Ectodermal cell (in vitro differentiated cells): ENCODE results near the gene SND1.

Source experiments
- H3K27ac ChIP-seq: 2 replicates; pipeline ENCODE4 v1.7.0; 2013; ENCODE audit warnings: mild to moderate bottlenecking, low read depth, low read length; ENCODE audit not compliant: insufficient read depth, poor library complexity, severe bottlenecking
- H3K27me3 ChIP-seq: 2 replicates; pipeline ENCODE4 v1.7.0; 2013; ENCODE audit warnings: mild to moderate bottlenecking, low read length; ENCODE audit not compliant: insufficient read depth, control insufficient read depth, poor library complexity, severe bottlenecking
- H3K36me3 ChIP-seq: one replicate; pipeline ENCODE4 v1.7.0; 2013; ENCODE audit warnings: low read length; ENCODE audit not compliant: control insufficient read depth, insufficient read depth
- H3K4me1 ChIP-seq: one replicate; pipeline ENCODE4 v1.7.0; 2013; ENCODE audit warnings: low read length; ENCODE audit not compliant: control insufficient read depth, insufficient read depth
- H3K4me3 ChIP-seq: 2 replicates; pipeline ENCODE4 v1.7.0; 2013; ENCODE audit warnings: low read depth, low read length, control low read depth; ENCODE audit not compliant: insufficient read depth
- H3K9me3 ChIP-seq: 2 replicates; pipeline ENCODE4 v1.7.0; 2013; ENCODE audit warnings: mild to moderate bottlenecking, low read length, moderate library complexity; ENCODE audit not compliant: control insufficient read depth
- WGBS, 2 experiments: methylation state at CpG; one replicate each; pipeline ENCODE4 v1.1.7; 2013; ENCODE audit warnings: missing lambda C conversion rate in 2 of 2; 5-methylcytosine and 5-hydroxymethylcytosine counted together

Gene SND1

GRCh38 chr7:128066395-128066794 lies 414.4 kb downstream of the SND1 start:
- no peak overlapping the region for H3K4me3 ChIP-seq
- H3K27me3 ChIP-seq: no peaks in the 10 kb centered on the region
- no peaks in the 10 kb centered on the region for H3K9me3 ChIP-seq
- H3K27ac ChIP-seq: no peak overlapping the region
- WGBS, 2 experiments: 93 to 94% methylated on average over 10 of the region's 10 CpGs
- H3K4me1 ChIP-seq: peaks cover 15% of the 10 kb centered on the region
- H3K36me3 ChIP-seq: no peaks in the 10 kb centered on the region

GRCh38 chr7:128066858-128067257 lies 414.9 kb downstream of the SND1 start:
- H3K27ac ChIP-seq: no peak overlapping the region
- H3K9me3 ChIP-seq: no peaks in the 10 kb centered on the region
- peaks cover 11% of the 10 kb centered on the region for H3K4me1 ChIP-seq
- H3K4me3 ChIP-seq: no peak overlapping the region
- H3K36me3 ChIP-seq: no peaks in the 10 kb centered on the region
- 70 to 74% methylated on average over 5 of the region's 5 CpGs for WGBS, 2 experiments
- H3K27me3 ChIP-seq: no peaks in the 10 kb centered on the region

GRCh38 chr7:128067983-128068382 lies 416.0 kb downstream of the SND1 start:
- 91 to 92% methylated on average over 5 of the region's 5 CpGs for WGBS, 2 experiments
- H3K9me3 ChIP-seq: no peaks in the 10 kb centered on the region
- no peak overlapping the region for H3K27ac ChIP-seq
- no peaks in the 10 kb centered on the region for H3K36me3 ChIP-seq
- no peaks in the 10 kb centered on the region for H3K27me3 ChIP-seq
- H3K4me1 ChIP-seq: peaks cover 8% of the 10 kb centered on the region
- no peak overlapping the region for H3K4me3 ChIP-seq

- H3K27ac ChIP-seq: no peak overlapping the region
- no peaks in the 10 kb centered on the region for H3K9me3 ChIP-seq
- H3K4me1 ChIP-seq: peaks cover 8% of the 10 kb centered on the region
- no peaks in the 10 kb centered on the region for H3K27me3 ChIP-seq
- H3K36me3 ChIP-seq: no peaks in the 10 kb centered on the region
- H3K4me3 ChIP-seq: no peak overlapping the region
- WGBS, 2 experiments: 93 to 94% methylated on average over 8 of the region's 8 CpGs
Observed at GRCh38 chr7:128068785-128069184, 416.8 kb downstream of the SND1 start.

- H3K9me3 ChIP-seq: no peaks in the 10 kb centered on the region
- H3K27me3 ChIP-seq: no peaks in the 10 kb centered on the region
- no peak overlapping the region for H3K4me3 ChIP-seq
- WGBS, 2 experiments: 91 to 96% methylated on average over 7 of the region's 8 CpGs
- peaks cover 8% of the 10 kb centered on the region for H3K4me1 ChIP-seq
- H3K36me3 ChIP-seq: no peaks in the 10 kb centered on the region
- no peak overlapping the region for H3K27ac ChIP-seq
Observed at GRCh38 chr7:128069373-128070364, 417.7 kb downstream of the SND1 start.

- Histone ChIP-seq H3K4me3 (no peak overlapping the region), H3K4me1 (peaks cover 24% of the 10 kb centered on the region), H3K9me3 (no peaks in the 10 kb centered on the region), H3K27me3 (no peaks in the 10 kb centered on the region), H3K27ac (no peak overlapping the region), H3K36me3 (no peaks in the 10 kb centered on the region)
- WGBS, 2 experiments: 94 to 98% methylated on average over 6 of the region's 6 CpGs
Observed at GRCh38 chr7:128071376-128071775, 419.4 kb downstream of the SND1 start.

- Histone ChIP-seq H3K4me1 (peaks cover 26% of the 10 kb centered on the region), H3K36me3 (no peaks in the 10 kb centered on the region), H3K4me3 (no peak overlapping the region), H3K27ac (no peak overlapping the region), H3K9me3 (no peaks in the 10 kb centered on the region), H3K27me3 (no peaks in the 10 kb centered on the region)
- WGBS, 2 experiments: 87 to 89% methylated on average over 11 of the region's 11 CpGs
Observed at GRCh38 chr7:128071801-128072200, 419.8 kb downstream of the SND1 start.

- H3K27me3 ChIP-seq: no peaks in the 10 kb centered on the region
- no peaks in the 10 kb centered on the region for H3K9me3 ChIP-seq
- no peak overlapping the region for H3K27ac ChIP-seq
- no peak overlapping the region for H3K4me3 ChIP-seq
- H3K4me1 ChIP-seq: peaks cover 22% of the 10 kb centered on the region
- 91 to 93% methylated on average over 15 of the region's 15 CpGs for WGBS, 2 experiments
- H3K36me3 ChIP-seq: no peaks in the 10 kb centered on the region
Observed at GRCh38 chr7:128073671-128074310, 421.8 kb downstream of the SND1 start.

- Histone ChIP-seq H3K27me3 (no peaks in the 10 kb centered on the region), H3K36me3 (no peaks in the 10 kb centered on the region)
- WGBS, 2 experiments: 92 to 93% methylated on average over 19 of the region's 19 CpGs
Observed at GRCh38 chr7:128074336-128074735, 422.3 kb downstream of the SND1 start.

GRCh38 chr7:128074736-128075135 lies 422.7 kb downstream of the SND1 start:
- WGBS, 2 experiments: 92 to 94% methylated on average over 6 of the region's 6 CpGs
- H3K9me3 ChIP-seq: no peaks in the 10 kb centered on the region
- H3K36me3 ChIP-seq: no peaks in the 10 kb centered on the region
- H3K27ac ChIP-seq: no peak overlapping the region
- peaks cover 22% of the 10 kb centered on the region for H3K4me1 ChIP-seq
- H3K4me3 ChIP-seq: no peak overlapping the region
- H3K27me3 ChIP-seq: no peaks in the 10 kb centered on the region

More at GRCh38 chr7:128074336-128074735, 422.3 kb downstream of the SND1 start:
- Histone ChIP-seq H3K4me1 (peaks cover 22% of the 10 kb centered on the region), H3K9me3 (no peaks in the 10 kb centered on the region), H3K4me3 (no peak overlapping the region), H3K27ac (no peak overlapping the region)
